T-helper 9 cell (primary cell): ENCODE data around the gene ASTL.
A peak's percentile ranks its signal among the peaks of the same experiment; 100 is the strongest.
"Not testable (repeated sequence)": the region's sequence is repeated elsewhere in the genome, so short reads cannot be mapped to it uniquely, and the experiment has no call there.

ENCODE experiments used
- DNase-seq: peaks from one replicate; pipeline ENCODE4 v3.0.0-alpha.2; 2020

Gene ASTL

DNA sequence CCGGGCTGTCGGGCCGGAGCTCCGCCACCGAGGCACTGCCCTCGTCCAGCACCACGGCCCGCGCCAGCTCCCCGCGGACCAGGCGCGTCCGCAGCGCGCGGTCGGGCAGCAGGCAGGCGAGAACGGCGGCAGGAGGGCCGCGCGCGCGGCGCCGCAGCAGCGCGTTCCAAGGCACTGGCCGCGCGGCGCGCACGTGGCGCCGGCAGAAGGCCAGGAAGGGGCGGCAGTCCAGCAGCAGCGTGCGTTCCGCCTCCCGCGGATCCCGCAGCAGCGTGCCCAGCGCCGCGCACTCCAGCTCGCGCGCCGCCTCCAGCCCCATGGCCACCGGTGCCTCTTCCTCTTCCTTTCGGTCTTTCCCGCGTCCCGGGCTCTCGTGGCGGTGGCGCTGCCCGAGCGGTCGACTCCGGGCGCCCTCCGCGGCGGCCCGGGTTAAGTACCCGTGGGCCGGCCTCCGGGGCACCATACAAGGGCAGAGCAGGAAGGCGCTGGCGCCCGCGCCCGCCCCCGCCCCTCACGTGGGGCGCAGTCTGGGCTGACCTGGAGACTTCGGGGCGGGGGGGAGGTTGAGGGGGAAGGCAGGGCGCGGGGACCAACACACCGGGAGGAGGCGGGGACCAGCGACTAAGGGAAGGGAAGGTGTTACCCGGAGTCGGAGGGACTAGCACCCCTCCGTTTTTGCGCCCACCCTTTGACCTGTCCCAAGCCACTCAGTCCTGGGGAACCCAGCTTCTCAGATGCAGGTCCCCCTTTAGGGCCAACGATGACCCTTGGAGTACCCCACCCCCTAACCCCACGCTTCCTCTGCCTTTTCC, 6.9 kb upstream of the ASTL start, which contains the start of gene DUSP2:
TSS of gene DUSP2 (minus strand) at position 405 of the 812 bp plus-strand sequence. CDS start at position 319, 86 bp downstream.
- DNase-seq = peak; percentile 82

DNA sequence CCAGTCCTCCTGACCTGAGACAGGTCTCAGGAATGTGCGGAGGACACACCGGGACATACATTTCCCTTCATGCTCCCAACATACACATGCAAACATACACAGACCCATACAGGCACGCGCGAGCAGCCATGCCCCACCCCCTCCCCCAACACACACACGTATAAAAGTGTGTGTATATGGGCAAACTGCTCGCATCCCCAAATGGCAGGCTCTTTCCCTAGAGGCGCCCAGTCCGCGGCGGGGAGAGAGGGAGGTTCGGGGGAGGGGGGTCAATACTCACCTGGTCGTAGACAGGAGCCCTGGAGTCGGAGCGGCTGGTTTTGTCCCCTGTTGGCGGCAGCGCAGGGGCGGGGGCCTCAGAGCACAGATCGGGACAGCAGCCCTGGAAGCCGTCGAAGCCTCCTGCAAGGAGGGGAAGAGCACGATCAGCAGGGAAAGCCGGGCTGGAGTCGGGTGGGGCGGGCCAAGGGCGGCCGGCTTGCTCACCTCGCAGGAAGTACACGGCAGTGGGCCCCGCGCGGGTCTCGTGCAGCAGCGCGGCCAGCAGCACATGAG, 6.3 kb upstream of the ASTL start:
- DNase-seq = peak; percentile 30

DNA sequence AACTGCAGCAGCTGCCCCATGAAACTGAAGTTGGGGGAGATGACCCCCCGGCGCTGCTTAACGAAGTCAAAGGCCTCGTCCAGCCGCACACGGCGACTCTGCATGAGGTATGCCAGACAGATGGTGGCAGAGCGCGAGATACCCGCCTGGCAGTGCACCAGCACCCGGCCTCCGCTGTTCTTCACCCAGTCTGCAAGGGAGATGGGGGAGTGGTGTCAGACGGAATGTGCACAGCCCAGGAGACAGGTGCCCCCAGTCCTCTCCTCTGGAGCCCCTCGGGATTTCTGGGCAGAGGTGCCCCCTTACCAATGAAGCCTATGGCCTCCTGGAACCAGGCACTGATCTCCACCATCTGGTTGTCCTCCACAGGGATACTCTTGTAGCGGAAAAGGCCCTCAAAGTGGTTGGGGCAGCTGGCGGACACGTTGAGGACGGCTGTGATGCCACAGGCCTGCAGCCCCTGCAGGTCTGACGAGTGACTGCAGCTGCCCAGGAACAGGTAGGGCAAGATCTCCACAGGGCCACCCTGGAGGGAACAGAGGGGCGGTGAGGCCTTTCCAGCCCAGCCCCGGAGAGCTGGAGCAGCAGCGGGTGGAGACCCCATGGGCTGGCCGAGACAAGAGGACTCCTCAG, 5.7 kb upstream of the ASTL start:
- DNase-seq = no peak

DNA sequence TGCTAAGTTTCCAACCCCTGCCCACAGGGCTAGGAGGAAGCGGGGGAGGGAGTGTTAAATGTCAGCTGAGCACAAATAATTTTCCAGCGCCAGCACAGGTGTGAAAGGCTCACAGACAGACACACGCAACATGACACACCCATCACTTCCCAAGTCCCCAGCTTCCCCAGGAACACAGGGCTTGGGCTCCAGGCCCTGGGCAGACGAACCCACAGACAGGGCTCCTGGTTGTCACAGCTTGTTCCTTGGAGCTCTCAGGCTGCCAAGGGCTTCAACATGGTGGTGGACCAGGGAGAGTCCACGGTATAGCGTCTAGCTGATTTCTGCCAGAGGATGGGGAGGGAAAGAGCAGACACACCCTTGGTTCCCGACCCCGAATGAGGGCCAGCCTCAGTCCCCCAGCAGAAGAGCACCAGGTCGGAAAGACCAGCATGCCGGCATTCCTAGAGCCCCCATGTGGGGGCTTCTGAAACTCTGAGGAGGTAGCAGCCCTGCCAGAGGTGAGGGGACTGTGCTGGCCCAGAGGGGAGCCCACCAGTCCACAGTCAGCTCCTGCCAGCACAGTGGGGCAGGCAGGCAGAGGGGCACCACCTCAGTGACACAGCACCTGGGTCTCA, 5.0 kb upstream of the ASTL start:
- no peak for DNase-seq

DNA sequence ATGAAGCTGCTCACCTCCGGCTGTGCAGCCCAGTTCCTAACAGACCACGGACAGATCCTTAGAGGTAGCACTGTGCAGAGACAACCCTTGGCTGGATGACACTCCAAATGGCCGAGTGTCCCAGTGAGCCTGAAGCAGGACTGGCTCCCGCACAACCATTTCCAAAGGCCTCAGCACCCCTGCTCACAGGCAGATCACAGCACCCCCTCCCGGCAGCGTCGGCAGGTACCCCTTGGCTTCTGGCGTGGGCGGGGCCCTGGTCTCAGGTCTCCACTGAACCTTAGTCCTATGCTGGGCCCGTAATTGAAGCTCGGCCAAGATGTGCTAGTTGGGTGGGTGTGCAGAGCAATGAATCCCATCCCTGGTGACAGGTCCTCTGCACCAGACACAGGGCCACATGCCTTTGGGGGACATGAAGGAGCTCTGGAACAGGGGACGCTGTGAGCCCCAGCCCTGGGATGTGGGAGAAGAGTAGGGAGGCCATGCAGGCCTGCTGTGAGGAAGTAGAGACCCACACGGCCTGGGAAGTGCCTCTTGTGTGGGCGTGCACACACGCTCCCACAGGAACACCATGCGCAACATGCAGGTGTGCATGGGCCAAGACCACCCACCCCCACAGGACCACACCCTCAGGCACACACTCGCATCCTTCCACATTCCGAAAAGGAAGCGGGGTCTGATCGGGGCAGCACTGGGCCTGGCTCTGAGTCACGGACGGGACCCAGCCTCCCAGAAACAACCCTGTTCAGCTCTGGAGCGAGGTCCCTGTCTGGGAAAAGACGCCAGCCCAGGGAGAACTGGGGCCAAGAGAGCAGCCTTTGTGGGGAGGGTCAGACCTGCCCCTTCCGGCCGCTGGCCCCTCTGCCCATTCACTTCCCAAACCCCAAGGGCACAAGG, 4.2 kb upstream of the ASTL start:
- peak; percentile 64 for DNase-seq

DNA sequence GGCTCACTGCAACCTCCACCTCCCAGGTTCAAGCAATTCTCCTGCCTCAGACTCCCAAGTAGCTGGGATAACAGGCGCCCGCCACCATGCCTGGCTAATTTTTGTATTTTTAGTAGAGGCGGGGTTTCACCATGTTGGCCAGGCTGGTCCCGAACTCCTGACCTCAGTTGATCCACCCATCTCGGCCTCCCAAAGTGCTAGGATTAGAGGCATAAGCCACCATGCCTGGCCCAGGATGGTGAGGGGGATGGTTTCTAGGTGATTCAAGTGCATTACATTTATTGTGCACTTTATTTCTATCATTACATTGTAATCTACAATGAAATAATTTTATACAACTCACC, 3.3 kb upstream of the ASTL start:
- not testable (repeated sequence) for DNase-seq

DNA sequence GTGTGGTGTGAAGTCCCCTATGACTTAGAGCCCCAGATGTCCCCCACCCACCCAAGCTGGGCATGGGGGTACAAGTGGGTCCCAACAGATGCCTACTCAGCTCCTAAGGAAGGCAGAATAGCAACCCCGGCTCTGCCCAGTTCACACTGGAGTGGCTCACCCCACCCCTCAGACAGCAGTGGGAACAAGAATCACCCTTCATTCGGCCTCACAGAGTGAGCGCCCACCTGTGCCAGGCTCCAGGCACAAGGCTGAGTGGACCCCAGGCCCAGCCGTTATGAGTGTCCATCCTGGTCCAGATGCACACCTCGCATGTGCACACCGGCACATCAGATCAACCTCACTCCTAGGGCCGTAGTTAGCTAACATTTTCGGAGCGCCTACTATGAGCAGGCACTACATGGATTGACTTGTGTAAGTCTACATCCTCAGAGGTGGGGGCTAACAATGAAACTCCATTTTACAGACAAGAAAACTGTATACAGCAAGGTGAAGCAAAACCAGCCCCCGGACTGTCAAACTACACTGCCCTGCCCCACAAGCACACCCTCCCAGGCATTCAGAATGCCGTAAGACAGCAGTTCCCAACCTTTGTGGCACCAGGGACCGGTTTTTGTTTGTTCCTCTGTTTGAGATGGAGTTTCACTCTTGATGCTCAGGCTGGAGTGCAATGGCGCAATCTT, 2.8 kb upstream of the ASTL start:
- no peak for DNase-seq

DNA sequence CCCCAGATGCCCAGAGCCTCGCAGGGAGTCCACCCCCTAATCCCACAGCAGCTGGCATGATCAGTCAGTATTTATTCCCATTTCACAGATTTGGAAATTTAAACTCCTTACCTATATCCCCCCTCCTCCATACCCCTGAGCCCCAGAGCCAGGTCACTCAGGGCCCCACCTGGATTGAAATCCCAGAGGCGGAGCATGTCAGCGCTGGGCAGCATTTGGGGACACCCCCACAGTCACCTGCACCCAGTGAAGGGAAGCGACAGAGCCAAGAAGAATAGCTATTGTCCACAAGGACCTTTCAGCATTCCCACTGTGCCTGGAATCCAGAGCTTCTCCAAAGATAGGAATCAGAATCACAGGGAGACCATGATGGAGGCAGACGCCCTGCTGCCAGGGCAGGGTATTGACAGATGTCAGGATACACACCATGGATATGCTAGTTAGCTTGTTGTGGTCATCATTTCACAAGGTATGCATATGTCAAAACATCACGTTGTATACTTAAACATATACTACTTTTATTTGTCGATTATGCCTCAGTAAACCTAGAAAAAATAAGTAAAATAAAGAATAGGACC, 968 bp upstream of the ASTL start:
- DNase-seq = no peak

DNA sequence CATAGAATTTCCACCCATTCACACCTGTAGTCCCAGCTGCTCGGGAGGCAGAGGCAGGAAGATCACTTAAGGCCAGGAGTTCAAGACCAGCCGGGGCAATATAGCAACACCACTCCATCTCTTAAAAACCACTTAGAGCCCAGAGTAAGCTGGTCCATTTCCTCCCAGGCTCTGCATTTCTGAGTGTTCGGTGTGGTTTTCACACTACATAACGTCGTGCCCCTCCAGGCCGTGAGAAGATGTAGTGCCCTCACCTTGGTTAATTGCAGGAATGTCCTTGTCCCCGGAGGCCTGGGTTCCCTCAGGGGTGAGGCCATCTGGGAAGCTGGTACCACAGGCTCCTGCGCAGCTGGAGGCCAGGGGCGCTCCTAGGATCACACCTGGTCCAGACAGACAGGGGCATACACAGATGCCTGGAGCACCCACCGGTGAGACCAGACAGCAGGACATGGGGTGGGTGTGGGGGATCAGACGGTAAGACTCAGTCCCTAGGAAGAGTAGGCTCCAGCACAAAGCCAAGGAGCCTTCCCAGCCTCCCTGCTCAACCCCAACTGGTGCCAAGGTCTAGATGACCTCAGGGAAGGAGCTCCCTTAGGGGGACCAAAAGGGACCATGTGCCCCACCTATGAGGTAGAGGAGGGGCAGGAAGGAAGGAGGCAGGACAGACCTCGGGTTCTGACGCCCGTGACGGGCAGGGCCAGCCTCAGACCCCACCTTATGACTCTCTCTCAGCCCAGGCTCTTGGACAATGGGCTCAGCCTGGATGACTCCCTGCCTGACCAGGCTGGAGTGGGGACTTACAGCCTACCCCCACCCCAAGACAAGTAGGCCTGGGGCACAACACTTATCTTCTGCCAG, 752 bp downstream of the ASTL start:
- no peak for DNase-seq

DNA sequence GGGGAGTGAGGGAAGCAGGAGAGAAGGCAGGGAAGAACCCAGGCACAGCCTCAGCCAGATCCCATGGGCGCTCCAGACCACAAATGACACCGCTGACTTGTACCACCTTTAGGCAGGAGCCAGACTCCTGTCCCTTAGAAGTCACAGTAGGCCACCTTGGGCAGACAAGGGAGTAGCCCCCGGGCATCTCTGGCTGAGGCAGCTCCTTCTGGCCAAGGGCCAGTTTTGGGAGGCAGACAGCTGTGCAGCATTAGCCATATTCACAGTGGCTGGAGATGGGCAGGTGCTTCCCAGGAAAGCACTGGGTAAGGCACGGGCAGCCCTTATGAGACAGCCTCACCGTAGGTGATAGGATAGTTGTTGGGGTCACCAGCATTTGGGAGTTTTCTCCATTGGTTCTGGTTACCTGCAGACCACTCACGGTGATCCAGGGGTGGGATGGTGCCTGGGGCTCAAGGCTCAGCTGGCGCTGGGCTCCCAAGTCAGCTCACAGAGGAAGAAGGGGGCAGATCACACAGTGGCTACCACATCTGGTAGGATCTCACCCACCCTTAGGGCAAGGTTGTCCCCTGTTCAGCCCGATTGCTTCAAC, 2.1 kb downstream of the ASTL start:
- no peak for DNase-seq

DNA sequence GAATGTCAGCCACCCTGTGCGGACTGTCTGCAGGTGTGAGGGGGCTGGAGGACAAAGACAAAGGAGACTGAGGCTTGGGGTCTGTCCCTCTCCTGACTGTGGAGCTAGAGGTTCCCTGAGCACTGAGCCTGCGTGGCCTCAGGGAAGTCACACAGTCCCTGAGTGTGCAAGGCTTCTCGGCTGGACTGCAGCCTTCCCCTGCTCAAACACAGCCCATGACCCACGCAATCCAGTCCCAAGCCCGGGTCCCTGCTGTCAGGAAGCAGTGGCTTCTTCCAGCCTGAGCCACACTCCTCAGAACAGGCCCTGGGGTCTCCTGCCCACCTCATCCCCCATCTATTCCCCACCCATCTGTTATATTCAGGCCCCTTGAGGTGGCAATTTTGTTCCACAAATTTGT, 2.7 kb downstream of the ASTL start:
- no peak for DNase-seq

DNA sequence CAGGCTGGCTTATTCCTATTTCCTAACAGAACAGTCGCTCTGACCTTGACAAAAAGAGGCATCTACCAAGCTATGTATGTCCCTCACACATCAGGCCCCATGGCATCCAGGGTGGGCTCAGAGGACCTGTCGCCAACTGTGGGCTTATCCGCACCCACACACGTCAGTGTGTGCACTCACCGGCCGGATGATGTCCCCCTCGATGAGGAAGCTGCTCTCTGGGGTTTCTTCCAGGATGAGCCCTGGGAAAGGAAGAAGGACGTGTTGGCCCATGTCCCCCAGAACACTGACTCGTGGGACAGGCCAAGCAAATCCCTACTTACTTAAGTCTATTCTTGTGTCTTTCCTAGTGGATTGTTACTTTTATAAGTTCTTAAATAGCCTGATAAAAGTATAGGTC, 3.1 kb downstream of the ASTL start:
- DNase-seq = no peak

DNA sequence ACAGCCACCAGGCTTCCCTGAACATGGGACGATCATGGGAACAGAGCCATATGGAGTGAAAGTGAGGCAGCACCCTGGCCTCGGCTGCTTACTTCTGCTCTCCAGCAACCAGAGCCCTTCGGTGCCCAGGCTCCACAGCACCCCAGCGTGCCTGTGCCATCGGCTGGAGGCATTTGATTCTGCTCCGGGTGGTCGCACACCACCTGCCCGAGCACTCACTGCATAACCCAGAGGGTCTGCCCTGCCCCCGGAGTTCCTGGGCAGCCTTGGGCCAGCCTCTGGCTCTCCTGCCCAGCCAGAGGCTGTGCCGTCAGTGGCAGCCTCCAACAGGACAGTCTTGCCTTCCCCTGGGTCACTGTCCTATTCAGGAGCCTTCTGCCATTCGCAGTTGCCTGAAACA, 3.9 kb downstream of the ASTL start:
- no peak for DNase-seq

DNA sequence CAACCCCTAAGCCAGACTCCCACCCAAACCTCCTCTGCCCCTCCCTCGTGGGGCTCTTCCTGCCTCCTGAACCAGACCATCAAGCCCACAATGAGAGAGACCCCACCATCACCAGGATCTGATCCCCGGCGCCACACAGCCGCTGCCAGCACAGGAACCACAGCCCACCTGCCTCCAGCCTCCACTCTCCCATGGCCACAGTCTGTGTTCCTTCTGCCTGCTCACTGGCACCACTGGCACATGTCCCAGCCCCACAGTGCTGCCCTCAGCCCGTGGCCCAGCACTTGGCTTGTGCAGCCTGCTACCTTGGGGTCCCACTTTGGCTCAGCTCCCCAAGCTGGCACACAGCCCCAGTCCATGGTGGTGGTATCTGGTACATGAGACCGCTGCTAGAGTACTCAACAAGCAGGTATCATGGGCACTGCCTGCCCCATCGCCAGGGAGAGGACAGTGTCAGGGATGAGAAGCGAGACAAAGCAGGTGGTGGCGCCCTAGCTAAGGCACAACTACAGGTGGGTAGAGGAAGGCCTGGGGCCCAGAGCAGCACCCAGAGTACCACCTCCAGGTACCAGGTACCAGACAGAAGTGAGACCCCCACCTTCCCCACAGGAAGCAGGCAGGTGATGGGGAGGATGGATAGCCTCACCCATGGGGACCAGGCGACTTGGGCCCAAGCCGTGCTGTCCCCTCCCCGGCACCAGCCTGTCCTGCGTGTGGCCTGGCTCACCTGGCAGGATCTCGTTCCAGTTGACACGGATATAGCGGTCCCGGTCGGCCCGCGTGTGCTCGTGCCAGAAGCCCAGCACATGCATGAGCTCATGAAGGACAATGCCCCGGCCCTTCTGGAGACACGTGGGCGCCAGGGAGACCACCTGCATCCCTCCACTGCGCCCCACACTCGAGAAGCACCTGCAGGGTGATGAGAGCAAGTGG, 6.2 kb downstream of the ASTL start:
- DNase-seq = no peak

DNA sequence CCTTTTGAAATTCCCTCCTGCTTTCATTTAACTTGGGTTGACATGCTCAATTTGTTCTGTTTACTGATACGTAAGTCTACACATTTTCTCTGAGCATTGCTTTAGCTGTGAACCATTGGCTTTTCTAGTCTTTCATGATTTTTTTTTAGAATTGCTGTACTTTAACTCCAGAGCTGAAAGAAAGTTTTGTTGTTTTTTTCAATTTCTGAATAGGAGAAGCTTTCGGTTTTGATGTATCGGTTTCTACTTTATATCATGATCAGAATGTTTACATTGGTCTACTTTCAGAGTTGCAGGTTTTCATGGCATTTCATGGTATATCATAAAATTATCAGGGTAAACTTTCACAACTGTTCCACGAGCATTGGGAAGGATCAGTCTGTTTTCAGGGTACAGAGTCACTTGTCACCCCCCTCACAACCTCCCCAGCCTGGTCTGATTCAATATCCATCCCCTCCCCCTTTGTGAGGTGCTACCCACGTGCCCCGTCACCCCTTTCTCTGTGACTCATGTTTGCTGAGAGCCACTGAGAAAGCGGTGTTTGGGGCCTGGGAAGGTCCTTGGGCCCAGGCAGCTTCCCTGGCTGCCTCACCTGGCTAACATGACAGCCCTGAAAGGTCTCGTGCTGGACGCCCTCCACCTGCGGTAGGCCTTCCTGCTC, 7.0 kb downstream of the ASTL start:
- no peak for DNase-seq

DNA sequence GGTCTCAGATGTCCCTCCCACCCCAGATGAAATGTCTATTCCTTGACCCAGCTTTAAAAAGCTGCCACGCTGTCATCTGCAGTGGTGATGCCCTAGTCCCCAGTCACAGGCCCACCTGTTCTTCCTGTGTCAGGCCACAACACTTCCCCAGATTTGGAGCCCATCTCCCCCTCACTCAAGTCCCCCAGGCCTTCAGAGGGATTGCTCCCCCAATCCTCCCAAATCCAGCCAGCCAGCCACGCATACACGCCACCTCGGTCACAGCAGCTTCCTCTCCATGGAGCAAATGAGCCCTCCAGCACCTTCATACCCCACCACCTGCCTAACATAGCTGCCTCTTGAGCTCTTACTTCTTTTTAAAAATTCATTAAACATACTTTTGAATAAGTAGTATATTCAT, 7.8 kb downstream of the ASTL start:
- no peak for DNase-seq

DNA sequence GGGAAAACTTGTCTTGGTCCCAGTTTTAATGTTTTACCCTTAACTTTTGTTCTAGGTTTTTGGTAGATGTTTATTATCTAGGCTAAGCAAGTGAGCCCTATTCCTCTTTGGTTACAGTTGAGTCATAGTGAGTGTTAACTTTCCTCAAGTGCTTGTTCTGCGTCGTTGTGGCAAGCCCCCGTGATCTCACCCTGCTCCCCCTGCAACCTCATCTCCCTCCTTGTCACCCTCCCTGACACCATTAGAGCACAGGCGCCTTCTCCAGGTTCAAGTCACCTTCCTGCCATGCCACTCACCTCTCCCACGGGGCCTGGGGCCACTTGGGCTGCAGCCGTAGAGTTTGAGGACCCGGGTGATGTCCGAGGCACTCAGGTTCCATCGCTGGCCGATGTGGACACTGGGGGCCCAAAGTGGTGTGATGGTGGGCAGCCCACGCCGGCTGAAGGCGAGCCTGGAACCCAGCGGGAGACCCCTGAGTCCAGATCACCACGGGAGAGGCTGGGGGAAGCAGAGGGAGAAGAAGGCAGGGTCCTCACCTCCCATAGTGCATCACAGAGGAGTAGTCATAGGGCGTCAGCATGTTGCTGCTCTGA, 8.7 kb downstream of the ASTL start:
- no peak for DNase-seq

DNA sequence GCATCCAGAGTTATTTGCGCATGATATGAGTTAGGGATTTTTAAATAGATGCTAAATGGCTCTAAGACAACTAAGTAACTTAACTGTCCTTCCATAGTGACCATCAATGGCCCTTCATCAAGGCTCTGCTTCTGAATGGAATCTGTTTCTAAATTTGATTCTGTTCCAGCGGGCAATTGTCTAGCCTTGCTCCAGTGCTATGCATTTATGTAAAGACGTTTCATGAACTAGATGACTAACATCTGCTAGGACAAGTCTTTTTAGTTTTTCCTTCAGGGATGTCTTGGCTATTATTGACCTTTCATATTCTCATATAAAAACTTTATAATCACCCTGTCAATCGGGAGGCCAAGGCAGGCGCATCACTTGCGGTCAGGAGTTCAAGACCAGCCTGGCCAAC, 9.8 kb downstream of the ASTL start:
- no peak for DNase-seq
